OCI-LY1 (cell line): ENCODE measurements around the gene ALLC.

Source experiments
- CTCF ChIP-seq: fragments of 200-600 bp; sonication (generic), shearing (Covaris generic); IDR thresholded peaks from 2 replicates; pipeline ENCODE4 v1.5.1; 2017; ENCODE audit warnings: mild to moderate bottlenecking, antibody characterized with exemption, low read length, moderate library complexity, mixed read lengths
- EZH2 ChIP-seq: fragments of 200-600 bp; sonication (generic), shearing (Covaris generic); IDR thresholded peaks from 2 replicates; pipeline ENCODE4 v1.8.0; 2017; ENCODE audit warnings: borderline replicate concordance, mixed run types, mild to moderate bottlenecking, antibody characterized with exemption, low read length, moderate library complexity, mixed read lengths

DNA sequence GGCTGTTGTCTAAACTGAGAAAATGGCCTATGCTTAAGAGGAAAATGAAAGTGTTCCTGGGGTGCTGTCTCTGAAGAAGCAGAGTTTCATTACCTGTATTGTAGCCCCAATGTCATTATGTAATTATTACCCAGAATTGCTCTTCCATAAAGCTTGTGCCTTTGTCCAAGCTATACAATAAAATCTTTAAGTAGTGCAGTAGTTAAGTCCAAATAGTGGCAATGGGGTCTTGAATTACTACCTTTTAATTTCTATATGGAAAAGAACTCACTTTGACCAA, 13.8 kb upstream of the ALLC start:
- TF ChIP-seq CTCF (no peak), EZH2 (no peak)
